ENCODE data around the gene PDHB. TPM values are rescaled to one million over a fixed set of nuclear protein-coding genes. Genes with fewer than 3 reads are reported as not detected.

PDHB gene
- total and polyA plus RNA-seq, 2 of the 13 experiments (the other 11 are each of a cell fraction or from before 2014, with no cell fraction given): 108 to 153 TPM

DNA sequence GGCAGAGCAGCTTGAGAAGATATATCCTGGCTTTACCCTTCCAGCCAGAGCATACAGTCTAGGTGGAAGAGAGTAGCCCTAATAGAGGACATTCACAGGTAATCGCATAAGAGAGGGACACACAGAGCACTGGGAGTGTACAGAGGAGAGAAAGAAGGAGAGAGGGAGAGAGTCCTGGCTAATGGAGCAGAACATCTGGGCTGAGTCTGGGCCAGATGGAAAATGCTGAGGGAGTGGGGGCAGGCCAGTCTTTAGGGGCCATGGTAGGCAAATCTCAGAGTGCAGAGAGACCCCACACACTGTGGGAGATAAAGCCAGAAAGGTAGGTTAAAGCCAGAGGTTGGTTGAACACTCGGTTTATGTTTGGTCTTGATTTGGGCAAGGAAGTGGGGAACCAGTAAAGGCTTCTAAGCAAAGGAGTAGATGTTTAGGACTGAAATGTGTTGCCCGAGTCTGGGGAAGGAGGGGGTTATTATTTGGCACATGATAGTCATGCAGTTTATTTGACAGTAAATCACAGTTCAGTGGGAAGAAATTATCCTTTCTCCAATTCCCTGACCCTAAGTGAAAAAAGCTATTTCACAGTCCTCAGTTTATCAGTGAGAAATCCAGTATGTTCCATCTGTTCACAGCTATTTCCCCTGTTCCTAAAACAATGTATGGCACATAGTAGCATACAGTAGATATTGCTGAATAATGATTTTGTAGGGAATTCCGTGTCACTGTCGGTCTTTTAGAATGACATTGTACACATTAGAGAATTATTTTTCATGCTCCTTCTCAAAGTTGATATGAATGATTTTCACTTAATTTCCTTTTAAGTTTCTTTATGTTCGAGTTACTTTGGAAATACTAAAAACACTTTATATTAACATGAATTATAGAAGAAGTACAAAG, 45.7 kb downstream of the PDHB start:
- H3K9me3 ChIP-seq (ENCODE audit: low read length): no peaks in the 10 kb centered on the region
- no peak overlapping the region for H2AFZ ChIP-seq (ENCODE audit: low read length)
- H3K4me1 ChIP-seq (ENCODE audit: insufficient read depth, low read length): peaks cover 14% of the 10 kb centered on the region
- no peak for DNase-seq (ENCODE audit: low spot score)
- no peaks in the 10 kb centered on the region for H3K27me3 ChIP-seq (ENCODE audit: control insufficient read depth in 1 of 2, insufficient read depth in 2 of 2, low read length in 2 of 2)
- no peak overlapping the region for H3K9ac ChIP-seq (ENCODE audit: insufficient read depth, low read depth, low read length)
- no TSS peak for BruUV-seq (replicated peaks)
- in situ Hi-C loops (cut with HindIII; ENCODE audit: extremely low pct_ligation_motif_present, low pct_unique_long_range_greater_than_20kb): no loop called here
- intact Hi-C loops (cut with micrococcal nuclease; ENCODE audit: unreplicated experiment): no loop called here
- peaks cover 1 to 9% of the 10 kb centered on the region in 2 experiments; a peak in 1 of 5 replicates for H3K36me3 ChIP-seq (replicated peaks in 1 of 2; ENCODE audit: control insufficient read depth in 1 of 2, insufficient read depth in 2 of 2, low read length in 2 of 2)
- CTCF ChIA-PET (ENCODE audit: low intra/inter-chr PET ratio, low total read pairs): no interaction called here
- no peak overlapping the region for H3K4me2 ChIP-seq (ENCODE audit: low read depth, low read length)
- 86% methylated on average over 6 of the region's 6 CpGs for WGBS (ENCODE audit: low lambda C conversion rate)
- no peaks in the 10 kb centered on the region for H4K20me1 ChIP-seq (ENCODE audit: insufficient read depth, low read length)
- POLR2A ChIA-PET: no interaction called here
- H3K79me2 ChIP-seq (ENCODE audit: insufficient read depth, low read length): no peaks in the 10 kb centered on the region
- no peak overlapping the region for H3K4me3 ChIP-seq (replicated peaks in 1 of 3; ENCODE audit: insufficient read depth in 1 of 3, low read depth in 2 of 3, low read length in 3 of 3)
- no peak for FAIRE-seq
- TF ChIP-seq NR2F2 (IDR thresholded peaks at IDR 0.05; ENCODE audit: borderline replicate concordance, low read depth): no peak
- peak; percentile 11 to 62; a peak in 2 of 4 replicates for TF ChIP-seq MAFK (conservative IDR thresholded peaks at IDR 0.05 in 1 of 2, IDR thresholded peaks at IDR 0.05 in 1 of 2; ENCODE audit: low read length in 2 of 2)
- no peak for ATAC-seq
- H3K27ac ChIP-seq (ENCODE audit: extremely low read length, insufficient read depth, low read length): no peak overlapping the region

DNA sequence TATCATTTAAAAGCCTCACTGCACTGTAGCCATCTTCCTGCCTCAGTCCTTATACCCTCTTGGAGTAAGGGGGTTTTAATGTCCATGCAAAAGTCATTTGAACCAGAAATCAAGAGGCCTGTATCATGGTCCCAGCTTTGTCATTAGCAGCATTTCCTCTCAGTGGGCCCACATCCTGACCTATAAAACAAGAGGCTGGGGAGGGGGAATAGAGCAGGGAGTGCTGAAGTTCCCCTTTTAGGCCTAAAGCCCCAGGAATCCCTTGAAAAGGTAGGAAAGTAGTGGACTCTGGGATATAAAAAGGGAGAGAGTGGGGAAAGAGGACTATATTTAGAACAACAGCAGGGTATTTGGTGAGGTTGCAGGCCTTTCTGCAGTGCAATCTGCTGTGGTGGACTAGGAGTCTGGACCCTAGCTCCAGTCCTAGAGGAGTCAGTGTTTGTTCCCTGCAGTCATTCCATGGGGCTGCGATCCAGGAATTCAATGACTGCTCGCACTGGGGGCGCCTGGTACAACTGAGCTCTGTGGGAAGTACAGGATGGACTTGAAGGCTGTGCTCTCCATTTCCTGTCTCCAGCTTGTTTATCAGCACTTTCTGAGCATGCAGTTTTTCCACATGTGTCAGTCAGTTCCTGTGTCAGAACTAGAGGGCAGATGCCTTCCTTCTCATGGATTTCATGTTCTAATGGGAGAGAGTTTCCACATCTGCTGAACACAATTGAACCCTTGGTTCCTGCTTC, 46.8 kb downstream of the PDHB start:
- no peaks in the 10 kb centered on the region for H3K79me2 ChIP-seq (ENCODE audit: insufficient read depth, low read length)
- no peaks in the 10 kb centered on the region for H3K27me3 ChIP-seq (ENCODE audit: control insufficient read depth in 1 of 2, insufficient read depth in 2 of 2, low read length in 2 of 2)
- no peak overlapping the region for H3K4me3 ChIP-seq (replicated peaks in 1 of 3; ENCODE audit: insufficient read depth in 1 of 3, low read depth in 2 of 3, low read length in 3 of 3)
- no peak overlapping the region for H3K27ac ChIP-seq (ENCODE audit: extremely low read length, insufficient read depth, low read length)
- DNase-seq (ENCODE audit: low spot score) (no peak), FAIRE-seq (no peak), ATAC-seq (peak; percentile 42; the same call in 2 of the 3 replicates)
- ChIA-PET POLR2A (no interaction called here), CTCF (ENCODE audit: low intra/inter-chr PET ratio, low total read pairs) (no interaction called here)
- H3K4me1 ChIP-seq (ENCODE audit: insufficient read depth, low read length): peaks cover 6% of the 10 kb centered on the region
- TF ChIP-seq NAIF1 (CRISPR knock-in tag; IDR thresholded peaks at IDR 0.05; ENCODE audit: borderline replicate concordance) (no peak), BORCS8-MEF2B (CRISPR knock-in tag; IDR thresholded peaks at IDR 0.05) (no peak), ZNF160 (CRISPR knock-in tag; IDR thresholded peaks at IDR 0.05) (no peak), ZNF660 (CRISPR knock-in tag; IDR thresholded peaks at IDR 0.05; ENCODE audit: borderline replicate concordance, low read depth) (no peak), YEATS2 (CRISPR knock-in tag; IDR thresholded peaks at IDR 0.05; ENCODE audit: borderline replicate concordance) (no peak), GTF3A (CRISPR knock-in tag; conservative IDR thresholded peaks at IDR 0.05) (no peak)
- H3K36me3 ChIP-seq (replicated peaks in 1 of 2; ENCODE audit: control insufficient read depth in 1 of 2, insufficient read depth in 2 of 2, low read length in 2 of 2): peaks cover 1 to 9% of the 10 kb centered on the region in 2 experiments; a peak in 1 of 5 replicates
- no peak overlapping the region for H2AFZ ChIP-seq (ENCODE audit: low read length)
- no peaks in the 10 kb centered on the region for H4K20me1 ChIP-seq (ENCODE audit: insufficient read depth, low read length)
- no peak overlapping the region for H3K9ac ChIP-seq (ENCODE audit: insufficient read depth, low read depth, low read length)
- in situ Hi-C loops (cut with HindIII; ENCODE audit: extremely low pct_ligation_motif_present, low pct_unique_long_range_greater_than_20kb): no loop called here
- H3K4me2 ChIP-seq (ENCODE audit: low read depth, low read length): no peak overlapping the region
- WGBS (ENCODE audit: low lambda C conversion rate): 100% methylated on average over 1 of the region's 3 CpGs
- intact Hi-C loops (cut with micrococcal nuclease; ENCODE audit: unreplicated experiment): no loop called here
- no peaks in the 10 kb centered on the region for H3K9me3 ChIP-seq (ENCODE audit: low read length)
- BruUV-seq (replicated peaks): no TSS peak

All from HepG2 (cell line).